ENCODE data around the gene BPIFB6. TPM values are rescaled to one million over a fixed set of nuclear protein-coding genes. Genes with fewer than 3 reads are reported as not detected.

The BPIFB6 gene, protein sequence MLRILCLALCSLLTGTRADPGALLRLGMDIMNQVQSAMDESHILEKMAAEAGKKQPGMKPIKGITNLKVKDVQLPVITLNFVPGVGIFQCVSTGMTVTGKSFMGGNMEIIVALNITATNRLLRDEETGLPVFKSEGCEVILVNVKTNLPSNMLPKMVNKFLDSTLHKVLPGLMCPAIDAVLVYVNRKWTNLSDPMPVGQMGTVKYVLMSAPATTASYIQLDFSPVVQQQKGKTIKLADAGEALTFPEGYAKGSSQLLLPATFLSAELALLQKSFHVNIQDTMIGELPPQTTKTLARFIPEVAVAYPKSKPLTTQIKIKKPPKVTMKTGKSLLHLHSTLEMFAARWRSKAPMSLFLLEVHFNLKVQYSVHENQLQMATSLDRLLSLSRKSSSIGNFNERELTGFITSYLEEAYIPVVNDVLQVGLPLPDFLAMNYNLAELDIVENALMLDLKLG
- total RNA-seq, result not detected

DNA sequence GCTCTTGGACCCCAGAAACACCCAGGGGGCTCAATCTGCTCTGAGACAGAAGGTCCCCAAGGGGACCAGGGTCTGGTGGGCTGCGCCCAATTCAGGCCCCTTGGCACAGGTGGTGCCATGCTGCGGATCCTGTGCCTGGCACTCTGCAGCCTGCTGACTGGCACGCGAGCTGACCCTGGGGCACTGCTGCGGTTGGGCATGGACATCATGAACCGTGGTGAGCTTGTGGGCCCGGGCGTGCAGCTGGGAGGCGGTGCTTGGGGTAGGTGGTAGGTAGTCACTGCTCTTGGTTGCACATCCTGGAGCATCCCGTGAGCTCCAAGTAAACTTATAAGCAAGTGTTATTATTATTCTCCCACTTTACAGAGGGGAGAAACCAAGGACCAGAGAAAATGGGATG is at the start of gene BPIFB6:
BPIFB6 (plus strand) TSS at position 118 of the 400 bp plus-strand sequence; CDS start at position 118, 0 bp downstream.
- Histone ChIP-seq H3K4me3 (no peak within 1 kb of the TSS), H3K36me3 (no peaks in the 10 kb centered on the region)
- intact Hi-C loops (cut with DNase I; ENCODE audit: low total_unique reads), result no loop called here

DNA sequence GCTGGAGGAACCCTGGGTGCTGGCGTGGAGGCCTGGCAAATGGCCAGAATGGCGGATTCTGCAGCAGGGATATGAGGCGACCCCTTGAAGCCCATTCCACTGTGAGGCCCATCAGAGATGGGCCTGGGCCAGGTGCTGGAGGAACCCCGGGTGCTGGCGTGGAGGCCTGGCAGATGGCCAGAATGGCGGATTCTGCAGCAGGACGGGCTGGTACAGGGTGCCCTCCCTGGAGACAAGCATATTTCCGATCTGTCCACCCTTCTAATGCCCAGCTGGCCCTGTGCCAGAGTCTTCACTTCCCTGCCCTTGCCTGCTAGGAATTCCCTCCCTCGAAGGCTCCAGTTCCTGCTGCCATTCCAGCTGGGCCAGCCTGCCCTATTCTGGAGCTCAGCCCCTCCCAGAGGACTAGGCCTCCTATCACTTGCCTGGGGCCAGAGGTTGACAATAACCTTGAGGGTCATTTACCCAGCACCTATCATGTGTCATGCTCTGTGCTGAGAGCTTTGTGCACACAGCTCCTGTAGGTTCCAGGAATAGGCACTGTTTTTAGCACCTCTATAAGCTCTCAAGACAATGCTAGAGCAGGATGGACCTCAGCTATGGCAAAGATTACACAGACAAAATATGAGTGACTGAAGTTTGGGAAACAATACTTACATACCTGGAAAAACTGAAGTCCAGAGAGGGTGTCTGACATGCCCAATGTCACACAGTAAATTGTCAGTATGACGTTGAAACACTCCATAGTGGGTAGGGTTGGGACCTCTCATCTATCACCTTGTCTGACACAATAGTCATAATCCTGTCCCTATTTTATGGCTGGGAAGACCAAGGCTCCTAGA is 48.6 kb upstream of the BPIFB6 start:
- Histone ChIP-seq H3K4me1 (no peaks in the 10 kb centered on the region), H3K9me3 (no peaks in the 10 kb centered on the region), H3K36me3 (no peaks in the 10 kb centered on the region), H3K27ac (no peak overlapping the region), H3K4me3 (no peak overlapping the region), H3K27me3 (peaks cover 0 to 4% of the 10 kb centered on the region in 2 donors)
- no peak for DNase-seq (ENCODE audit: low spot score in 2 of 2)
- intact Hi-C loops (cut with DNase I; ENCODE audit: low total_unique reads), result no loop called here
- TF ChIP-seq, protein P1, sequence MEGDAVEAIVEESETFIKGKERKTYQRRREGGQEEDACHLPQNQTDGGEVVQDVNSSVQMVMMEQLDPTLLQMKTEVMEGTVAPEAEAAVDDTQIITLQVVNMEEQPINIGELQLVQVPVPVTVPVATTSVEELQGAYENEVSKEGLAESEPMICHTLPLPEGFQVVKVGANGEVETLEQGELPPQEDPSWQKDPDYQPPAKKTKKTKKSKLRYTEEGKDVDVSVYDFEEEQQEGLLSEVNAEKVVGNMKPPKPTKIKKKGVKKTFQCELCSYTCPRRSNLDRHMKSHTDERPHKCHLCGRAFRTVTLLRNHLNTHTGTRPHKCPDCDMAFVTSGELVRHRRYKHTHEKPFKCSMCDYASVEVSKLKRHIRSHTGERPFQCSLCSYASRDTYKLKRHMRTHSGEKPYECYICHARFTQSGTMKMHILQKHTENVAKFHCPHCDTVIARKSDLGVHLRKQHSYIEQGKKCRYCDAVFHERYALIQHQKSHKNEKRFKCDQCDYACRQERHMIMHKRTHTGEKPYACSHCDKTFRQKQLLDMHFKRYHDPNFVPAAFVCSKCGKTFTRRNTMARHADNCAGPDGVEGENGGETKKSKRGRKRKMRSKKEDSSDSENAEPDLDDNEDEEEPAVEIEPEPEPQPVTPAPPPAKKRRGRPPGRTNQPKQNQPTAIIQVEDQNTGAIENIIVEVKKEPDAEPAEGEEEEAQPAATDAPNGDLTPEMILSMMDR (IDR thresholded peaks at IDR 0.05), result no peak
- TF ChIP-seq POLR2A (IDR thresholded peaks at IDR 0.05) (no peak), POLR2AphosphoS5 (IDR thresholded peaks at IDR 0.05) (no peak)

More for the DNA sequence above, at the start of gene BPIFB6:
- no peak within 1 kb of the TSS for H3K27ac ChIP-seq
- peaks cover 0 to 3% of the 10 kb centered on the region in 2 donors for H3K27me3 ChIP-seq
- H3K4me1 ChIP-seq, result no peaks in the 10 kb centered on the region
- TF ChIP-seq POLR2AphosphoS5 (IDR thresholded peaks at IDR 0.05) (no peak), POLR2A (IDR thresholded peaks at IDR 0.05) (no peak)
- TF ChIP-seq, protein P1 (IDR thresholded peaks at IDR 0.05), result no peak
- DNase-seq (ENCODE audit: low spot score in 2 of 2), result no peak
- H3K9me3 ChIP-seq, result peaks cover 0 to 9% of the 10 kb centered on the region in 2 donors

DNA sequence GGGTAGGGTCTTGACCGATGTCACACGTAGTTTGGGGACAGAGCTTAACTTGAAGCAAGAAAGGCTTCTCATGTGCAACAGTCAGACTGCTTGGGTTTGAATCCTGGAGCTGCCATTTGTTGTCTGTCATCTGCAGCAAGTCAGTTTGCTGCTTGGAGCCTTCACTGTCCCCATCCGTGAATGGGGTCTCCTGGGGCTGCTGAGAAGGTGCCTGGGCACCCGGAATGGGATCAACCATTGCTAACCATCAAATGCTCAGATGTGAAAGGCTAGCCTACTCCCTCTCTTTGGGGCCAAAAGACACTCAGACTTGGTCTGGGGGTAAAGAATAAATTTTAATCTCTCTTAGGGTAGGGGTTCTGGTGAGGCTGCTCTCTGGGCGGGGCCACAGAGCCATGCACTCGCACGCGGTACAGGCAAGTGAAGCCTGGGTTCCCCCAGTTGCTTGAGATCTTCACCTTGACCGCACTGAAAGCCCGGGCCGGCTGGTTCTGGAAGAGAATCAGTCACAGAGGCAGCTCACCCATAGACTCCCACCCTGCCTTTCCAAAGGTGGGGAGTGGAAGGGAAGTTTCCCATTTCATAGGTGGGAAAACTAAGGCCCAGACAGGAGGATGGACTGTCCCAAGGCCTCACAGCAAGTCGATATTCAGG is 47.9 kb upstream of the BPIFB6 start:
- H3K4me3 ChIP-seq, result no peak overlapping the region
- intact Hi-C loops (cut with DNase I; ENCODE audit: low total_unique reads), result no loop called here
- no peaks in the 10 kb centered on the region for H3K4me1 ChIP-seq
- no peaks in the 10 kb centered on the region for H3K9me3 ChIP-seq
- H3K27ac ChIP-seq, result no peak overlapping the region
- no peak for DNase-seq (ENCODE audit: low spot score in 2 of 2)
- TF ChIP-seq POLR2AphosphoS5 (IDR thresholded peaks at IDR 0.05) (no peak), POLR2A (IDR thresholded peaks at IDR 0.05) (no peak)
- TF ChIP-seq, protein P1 (IDR thresholded peaks at IDR 0.05), result no peak
- H3K36me3 ChIP-seq, result no peaks in the 10 kb centered on the region
- H3K27me3 ChIP-seq, result peaks cover 0 to 4% of the 10 kb centered on the region in 2 donors

DNA sequence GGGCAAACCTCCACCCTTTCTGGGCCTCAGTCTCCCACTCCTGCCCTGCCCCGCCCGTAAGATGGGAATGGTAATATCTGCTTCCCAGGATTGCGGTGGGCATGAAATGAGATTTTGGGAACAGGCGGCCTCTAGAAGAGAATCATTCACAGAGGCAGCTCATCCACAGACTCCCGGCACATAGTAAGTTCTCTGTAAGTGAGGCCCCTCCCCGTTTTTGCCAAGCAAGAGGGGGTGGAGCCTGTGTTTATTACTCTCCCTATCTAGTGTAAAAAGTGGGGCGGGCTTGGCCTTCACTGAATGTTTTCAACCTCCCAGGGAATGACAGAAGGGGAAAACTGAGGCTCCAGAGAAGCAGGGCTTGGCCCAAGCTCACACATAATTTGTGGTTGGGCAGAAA is 47.3 kb upstream of the BPIFB6 start:
- Histone ChIP-seq H3K4me3 (no peak overlapping the region), H3K9me3 (no peaks in the 10 kb centered on the region), H3K27ac (no peak overlapping the region), H3K27me3 (peaks cover 0 to 4% of the 10 kb centered on the region in 2 donors), H3K4me1 (no peaks in the 10 kb centered on the region), H3K36me3 (no peaks in the 10 kb centered on the region)
- TF ChIP-seq POLR2A (IDR thresholded peaks at IDR 0.05) (no peak), POLR2AphosphoS5 (IDR thresholded peaks at IDR 0.05) (no peak)
- TF ChIP-seq, protein P1 (IDR thresholded peaks at IDR 0.05), result no peak
- intact Hi-C loops (cut with DNase I; ENCODE audit: low total_unique reads), result no loop called here
- no peak for DNase-seq (ENCODE audit: low spot score in 2 of 2)

Data from breast epithelium (tissue), 4 donors.